Ishikawa (cell line): ENCODE results near the gene INPP5K.

ENCODE experiments used
- CEBPB ChIP-seq: IDR thresholded peaks from 2 replicates; pipeline ENCODE4 v1.6.1; 2012
- CREB1 ChIP-seq: IDR thresholded peaks from 2 replicates; pipeline ENCODE4 v1.6.1; 2012; ENCODE audit warnings: low read depth
- EGR1 ChIP-seq: IDR thresholded peaks from 2 replicates; pipeline ENCODE4 v1.6.1; 2012
- EP300 ChIP-seq: IDR thresholded peaks from 2 replicates; pipeline ENCODE4 v1.6.1; 2012; ENCODE audit warnings: borderline replicate concordance
- FOXM1 ChIP-seq: IDR thresholded peaks from 2 replicates; pipeline ENCODE4 v1.6.1; 2012; ENCODE audit warnings: low read depth, borderline replicate concordance
- NFIC ChIP-seq: IDR thresholded peaks from 2 replicates; pipeline ENCODE4 v1.6.1; 2012
- RAD21 ChIP-seq: IDR thresholded peaks from 2 replicates; pipeline ENCODE4 v1.6.1; 2012; ENCODE audit warnings: low read depth
- REST ChIP-seq: IDR thresholded peaks from 2 replicates; pipeline ENCODE4 v1.6.1; 2012; ENCODE audit warnings: low read depth, mild to moderate bottlenecking
- TAF1 ChIP-seq: IDR thresholded peaks from 2 replicates; pipeline ENCODE4 v1.6.1; 2012; ENCODE audit warnings: low read depth, mild to moderate bottlenecking
- TCF12 ChIP-seq: IDR thresholded peaks from 2 replicates; pipeline ENCODE4 v1.6.1; 2012; ENCODE audit warnings: low read depth
- TEAD4 ChIP-seq: IDR thresholded peaks from 2 replicates; pipeline ENCODE4 v1.6.1; 2012
- YY1 ChIP-seq: IDR thresholded peaks from 2 replicates; pipeline ENCODE4 v1.6.1; 2012; ENCODE audit warnings: low read depth
- ZBTB7A ChIP-seq: IDR thresholded peaks from 2 replicates; pipeline ENCODE4 v1.6.1; 2012; ENCODE audit warnings: low read depth
- TF ChIP-seq, protein P1 (sequence below): IDR thresholded peaks from 2 replicates; pipeline ENCODE4 v1.6.1; 2012
- TF ChIP-seq, protein P2 (sequence below): IDR thresholded peaks from 2 replicates; pipeline ENCODE4 v1.6.1; 2012

INPP5K gene

GRCh38 chr17:1518410-1518809 is 2.0 kb upstream of the INPP5K start:
- no peak for TF ChIP-seq EGR1
- no peak for TF ChIP-seq NFIC
- no peak for TF ChIP-seq ZBTB7A
- no peak for TF ChIP-seq EP300
- TF ChIP-seq YY1 = no peak
- TF ChIP-seq CEBPB = no peak

GRCh38 chr17:1515640-1516387 is 598 bp downstream of the INPP5K start:
- TF ChIP-seq CEBPB (no peak), FOXM1 (no peak), RAD21 (peak; percentile 77), YY1 (no peak), TAF1 (no peak), CREB1 (no peak)
- TF ChIP-seq, protein P1, sequence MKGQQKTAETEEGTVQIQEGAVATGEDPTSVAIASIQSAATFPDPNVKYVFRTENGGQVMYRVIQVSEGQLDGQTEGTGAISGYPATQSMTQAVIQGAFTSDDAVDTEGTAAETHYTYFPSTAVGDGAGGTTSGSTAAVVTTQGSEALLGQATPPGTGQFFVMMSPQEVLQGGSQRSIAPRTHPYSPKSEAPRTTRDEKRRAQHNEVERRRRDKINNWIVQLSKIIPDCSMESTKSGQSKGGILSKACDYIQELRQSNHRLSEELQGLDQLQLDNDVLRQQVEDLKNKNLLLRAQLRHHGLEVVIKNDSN = no peak

- TF ChIP-seq FOXM1 = no peak
- no peak for TF ChIP-seq ZBTB7A
- TF ChIP-seq, protein P2, sequence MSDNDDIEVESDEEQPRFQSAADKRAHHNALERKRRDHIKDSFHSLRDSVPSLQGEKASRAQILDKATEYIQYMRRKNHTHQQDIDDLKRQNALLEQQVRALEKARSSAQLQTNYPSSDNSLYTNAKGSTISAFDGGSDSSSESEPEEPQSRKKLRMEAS = no peak
- TF ChIP-seq NFIC = no peak
- no peak for TF ChIP-seq TAF1
- TF ChIP-seq TEAD4 = no peak
- TF ChIP-seq CREB1 = no peak
- TF ChIP-seq, protein P1 = no peak
- no peak for TF ChIP-seq EGR1
- no peak for TF ChIP-seq EP300
- no peak for TF ChIP-seq REST
- no peak for TF ChIP-seq TCF12
- TF ChIP-seq CEBPB = no peak
- TF ChIP-seq YY1 = no peak
- TF ChIP-seq RAD21 = no peak
Measured at GRCh38 chr17:1512351-1512750, 4.1 kb downstream of the INPP5K start.

DNA sequence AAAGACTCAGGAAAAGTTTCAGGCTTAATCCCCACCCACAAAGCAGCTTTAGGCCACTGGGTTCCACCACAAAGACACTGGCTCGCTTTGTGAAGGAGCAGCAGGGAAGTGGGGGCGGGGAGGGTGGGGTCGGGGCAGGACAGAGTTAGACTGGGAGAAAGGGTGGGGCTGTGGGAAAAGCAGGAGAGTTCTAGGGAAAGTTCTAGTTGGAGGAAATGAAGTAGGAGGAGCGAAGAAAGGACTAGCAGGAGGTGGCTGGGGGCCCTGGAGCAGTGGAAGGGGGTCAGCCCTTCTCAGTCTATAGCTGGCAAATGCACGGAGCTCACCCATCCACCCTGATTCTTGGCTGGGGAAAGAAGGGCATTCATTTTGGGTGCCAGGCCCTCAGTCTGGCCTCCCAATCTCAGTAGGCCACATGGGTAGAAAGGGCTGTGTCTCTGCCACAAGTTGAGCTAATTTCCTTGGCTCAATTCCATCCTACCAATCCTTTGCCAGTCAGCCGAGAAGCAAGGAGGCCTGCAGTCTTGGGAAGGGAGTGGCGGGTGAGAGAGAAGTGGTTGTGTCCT is 4.6 kb downstream of the INPP5K start:
- TF ChIP-seq, protein P1 = no peak
- peak; percentile 66 for TF ChIP-seq NFIC
- TF ChIP-seq, protein P2 = 0 out of 2 replicates have a peak, but pooled peaks have one; percentile 30

DNA sequence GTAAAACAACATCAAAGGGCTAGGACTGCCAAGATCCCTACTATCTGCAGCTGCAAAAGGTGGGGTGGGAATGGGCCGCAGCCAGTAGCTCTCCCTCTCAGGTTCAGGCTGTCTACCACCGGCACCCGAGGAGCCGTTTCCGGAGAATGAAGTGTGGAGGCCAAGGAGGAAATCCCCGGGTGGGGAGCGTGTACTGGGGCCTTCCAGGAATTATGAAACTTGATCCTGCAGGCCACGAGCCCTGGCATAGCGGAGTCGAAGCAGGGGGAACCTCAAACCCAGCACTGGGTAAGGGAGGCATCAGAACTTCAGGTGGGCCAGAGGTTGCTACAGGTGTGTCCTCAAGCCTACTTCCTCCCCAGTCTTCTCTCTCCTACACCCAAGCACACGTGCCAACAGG is 5.1 kb downstream of the INPP5K start:
- TF ChIP-seq REST (no peak), TAF1 (no peak), TEAD4 (no peak), YY1 (no peak), EP300 (no peak), CEBPB (no peak), CREB1 (no peak), ZBTB7A (no peak), NFIC (no peak), FOXM1 (no peak), RAD21 (no peak), EGR1 (no peak)
- TF ChIP-seq, protein P1 = no peak
- TF ChIP-seq, protein P2 = no peak
